ENCODE results near the gene ANKRD53. TPM values are rescaled to one million over a fixed set of nuclear protein-coding genes. Genes with fewer than 3 reads are reported as not detected.

Gene ANKRD53
- total RNA-seq, 2 experiments from 2014 or later = 0.14 TPM; not detected in 1

DNA sequence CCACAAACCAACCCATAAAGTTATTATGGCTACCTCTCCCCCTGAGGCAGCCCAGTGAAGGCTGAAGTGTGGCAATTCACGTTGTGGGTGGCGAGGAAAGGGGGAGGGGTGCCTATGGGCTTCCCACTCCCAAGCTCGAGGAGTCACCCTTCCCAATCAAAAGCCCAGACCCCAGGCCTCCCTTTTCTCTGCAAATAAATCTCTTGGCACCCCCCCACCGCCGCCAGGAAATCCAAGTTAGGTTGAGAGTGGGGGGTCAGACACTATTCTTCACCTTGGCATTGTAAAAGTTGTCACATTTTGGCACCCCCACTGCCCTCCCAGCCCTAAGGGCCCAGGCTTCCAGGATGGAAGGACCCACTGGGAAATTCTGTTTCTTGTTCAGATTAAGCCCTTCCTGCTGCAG is 6.9 kb downstream of the ANKRD53 start:
- DNase-seq = no peak
- H3K27ac Mint-ChIP-seq = no peak overlapping the region
- H3K27me3 Mint-ChIP-seq = no peaks in the 10 kb centered on the region
- CTCF ChIA-PET = interaction anchor here (0.5 to 4.2 kb wide), 8 partner anchors 8 to 157 kb away, joined by 3 to 35 read pairs (median 5); no protein-coding TSS in a partner anchor
- POLR2A ChIA-PET = no interaction called here
- peaks cover 12% of the 10 kb centered on the region for H3K4me1 Mint-ChIP-seq
- intact Hi-C loops (cut with DNase I, micrococcal nuclease) = loop anchor here (1.0 to 2.0 kb wide), 3 partner anchors 9 to 20 kb away; partner anchors contain the start of gene TEX261 (in 2 of the 2)
- no peak for ATAC-seq
- peaks cover 24% of the 10 kb centered on the region for H3K36me3 Mint-ChIP-seq (ENCODE audit: low read depth)
- H3K9me3 Mint-ChIP-seq (ENCODE audit: low read depth) = no peaks in the 10 kb centered on the region
- no peak overlapping the region for H3K4me3 Mint-ChIP-seq

DNA sequence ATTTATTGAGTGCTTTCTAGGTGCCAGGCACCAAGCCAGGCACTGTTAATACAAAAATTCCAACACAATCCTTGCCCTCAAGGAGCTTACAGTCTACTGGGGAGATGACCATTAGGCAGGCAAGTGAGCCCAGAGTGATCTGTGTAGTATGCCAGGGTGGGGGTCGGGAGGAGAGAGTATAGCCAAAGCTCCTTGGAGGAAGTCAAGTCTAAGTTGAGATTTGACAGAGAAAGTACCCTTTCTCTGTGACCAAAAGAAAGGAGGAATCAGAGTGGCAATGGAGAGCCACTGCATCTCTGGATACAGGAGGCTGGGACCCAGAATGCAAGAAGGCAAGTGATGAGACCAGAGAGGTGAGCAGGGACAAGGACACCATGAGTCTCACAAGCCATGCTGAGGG is 7.5 kb downstream of the ANKRD53 start:
- H3K36me3 Mint-ChIP-seq (ENCODE audit: low read depth) = peaks cover 26% of the 10 kb centered on the region
- POLR2A ChIA-PET = no interaction called here

DNA sequence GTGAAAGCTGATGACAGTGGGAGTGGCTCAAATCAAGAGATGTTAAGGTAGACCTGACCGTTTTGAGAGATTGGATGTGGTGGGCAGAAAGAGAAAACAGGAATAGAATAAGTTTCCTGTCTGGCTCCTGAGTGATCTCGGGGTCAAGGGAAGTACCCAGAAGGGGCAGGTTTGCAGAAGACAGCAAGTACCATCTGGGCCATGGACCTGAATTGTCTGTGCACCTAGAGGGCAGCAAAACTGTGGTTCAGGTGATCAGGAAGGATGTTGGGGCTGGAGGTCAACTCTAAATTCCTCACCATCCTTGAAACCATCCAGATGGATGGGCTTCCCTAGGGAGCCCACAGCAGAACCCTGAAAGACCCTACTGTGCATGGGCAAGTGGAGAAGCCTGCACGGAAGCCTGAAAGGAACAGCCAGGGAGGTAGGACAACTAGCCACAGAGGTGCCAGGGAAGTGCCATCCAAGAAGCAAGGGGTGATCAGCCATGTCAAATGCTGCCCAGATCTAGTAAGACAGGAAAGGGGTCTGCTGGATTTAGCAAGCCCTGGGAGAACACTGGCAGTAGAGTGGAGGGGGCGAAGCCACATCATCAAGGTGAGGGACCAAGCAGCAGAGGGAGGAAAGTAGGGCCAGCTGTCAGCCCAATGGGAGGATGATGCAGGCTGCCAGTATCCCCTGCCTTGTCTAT is 8.2 kb downstream of the ANKRD53 start:
- DNase-seq (peak; percentile 3), ATAC-seq (no peak)
- intact Hi-C loops (cut with DNase I, micrococcal nuclease) = no loop called here
- Mint-ChIP-seq H3K4me1 (peaks cover 17% of the 10 kb centered on the region), H3K27me3 (no peaks in the 10 kb centered on the region), H3K27ac (no peak overlapping the region), H3K36me3 (ENCODE audit: low read depth) (peaks cover 29% of the 10 kb centered on the region), H3K4me3 (no peak overlapping the region), H3K9me3 (ENCODE audit: low read depth) (no peaks in the 10 kb centered on the region)
- CTCF ChIA-PET = interaction anchor here (1.1 to 4.2 kb wide), 3 partner anchors 9 to 21 kb away, joined by 5 to 35 read pairs (median 5); no protein-coding TSS in a partner anchor
- POLR2A ChIA-PET = no interaction called here

More for the DNA sequence above, 7.5 kb downstream of the ANKRD53 start:
- ATAC-seq = no peak
- CTCF ChIA-PET = interaction anchor here (1.1 to 4.2 kb wide), 5 partner anchors 8 to 157 kb away, joined by 5 to 35 read pairs (median 23); no protein-coding TSS in a partner anchor
- no peak for DNase-seq
- peak overlapping the region; percentile 7 for H3K27ac Mint-ChIP-seq
- no peaks in the 10 kb centered on the region for H3K9me3 Mint-ChIP-seq (ENCODE audit: low read depth)
- H3K4me3 Mint-ChIP-seq = no peak overlapping the region
- intact Hi-C loops (cut with DNase I, micrococcal nuclease) = loop anchor here (1.0 to 2.0 kb wide), 3 partner anchors 8 to 21 kb away; partner anchors contain the start of gene TEX261 (in 2 of the 2)
- no peaks in the 10 kb centered on the region for H3K27me3 Mint-ChIP-seq
- H3K4me1 Mint-ChIP-seq = peaks cover 14% of the 10 kb centered on the region

DNA sequence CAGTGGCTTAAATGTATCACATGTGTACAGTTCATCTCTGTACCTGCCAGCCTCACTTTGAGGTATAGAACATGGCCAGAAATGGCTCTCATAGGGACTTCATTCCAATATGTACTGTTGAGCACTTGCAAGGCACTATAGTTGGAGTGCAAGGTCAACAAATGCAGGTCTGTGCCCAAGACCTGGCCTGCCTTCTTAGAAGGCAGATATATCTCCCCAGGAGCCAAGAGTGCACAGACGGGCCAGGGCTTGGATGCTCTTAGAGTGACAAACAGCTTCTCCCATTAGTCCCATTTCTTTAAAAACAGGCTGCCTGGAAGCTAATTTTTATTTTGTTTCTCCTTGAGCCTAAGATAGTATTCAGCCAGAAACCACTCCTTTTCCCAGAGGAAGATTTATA is 9.0 kb downstream of the ANKRD53 start:
- DNase-seq (no peak), ATAC-seq (no peak)
- no peaks in the 10 kb centered on the region for H3K27me3 Mint-ChIP-seq
- no peaks in the 10 kb centered on the region for H3K9me3 Mint-ChIP-seq (ENCODE audit: low read depth)
- ChIA-PET POLR2A (no interaction called here), CTCF (interaction anchor here (1.1 to 2.2 kb wide), 3 partner anchors 9 to 14 kb away, joined by 3 to 5 read pairs (median 5); no protein-coding TSS in a partner anchor)
- H3K36me3 Mint-ChIP-seq (ENCODE audit: low read depth) = peaks cover 30% of the 10 kb centered on the region
- no peak overlapping the region for H3K4me3 Mint-ChIP-seq
- H3K27ac Mint-ChIP-seq = no peak overlapping the region
- intact Hi-C loops (cut with DNase I, micrococcal nuclease) = no loop called here
- peaks cover 19% of the 10 kb centered on the region for H3K4me1 Mint-ChIP-seq

DNA sequence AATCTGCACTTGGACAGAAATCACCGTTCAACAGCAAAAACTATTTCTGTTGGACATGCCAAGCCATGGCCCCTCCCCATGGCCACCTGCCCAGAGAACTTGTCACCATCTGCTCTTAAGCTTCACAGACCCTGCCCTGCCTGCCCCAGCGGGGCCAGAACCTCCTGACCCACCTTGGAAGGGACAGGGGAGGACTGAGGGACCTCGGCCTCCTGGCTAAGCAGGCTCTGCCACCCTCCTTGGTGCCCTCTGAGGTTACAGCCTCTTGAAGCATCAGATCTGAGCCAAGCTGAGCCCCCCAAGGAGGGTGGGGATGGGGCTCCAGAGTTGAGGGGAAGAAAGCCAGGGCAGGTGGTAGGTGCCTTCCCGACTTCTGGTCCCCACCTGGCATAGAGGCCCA is 9.7 kb downstream of the ANKRD53 start:
- H3K27me3 Mint-ChIP-seq = no peaks in the 10 kb centered on the region
- ChIA-PET POLR2A (no interaction called here), CTCF (interaction anchor here (0.6 to 2.2 kb wide), 3 partner anchors 10 to 21 kb away, joined by 3 to 5 read pairs (median 3); no protein-coding TSS in a partner anchor)
- intact Hi-C loops (cut with DNase I, micrococcal nuclease) = no loop called here
- peaks cover 24% of the 10 kb centered on the region for H3K4me1 Mint-ChIP-seq
- no peak overlapping the region for H3K27ac Mint-ChIP-seq
- no peak overlapping the region for H3K4me3 Mint-ChIP-seq
- peaks cover 33% of the 10 kb centered on the region for H3K36me3 Mint-ChIP-seq (ENCODE audit: low read depth)
- DNase-seq (no peak), ATAC-seq (no peak)
- no peaks in the 10 kb centered on the region for H3K9me3 Mint-ChIP-seq (ENCODE audit: low read depth)

DNA sequence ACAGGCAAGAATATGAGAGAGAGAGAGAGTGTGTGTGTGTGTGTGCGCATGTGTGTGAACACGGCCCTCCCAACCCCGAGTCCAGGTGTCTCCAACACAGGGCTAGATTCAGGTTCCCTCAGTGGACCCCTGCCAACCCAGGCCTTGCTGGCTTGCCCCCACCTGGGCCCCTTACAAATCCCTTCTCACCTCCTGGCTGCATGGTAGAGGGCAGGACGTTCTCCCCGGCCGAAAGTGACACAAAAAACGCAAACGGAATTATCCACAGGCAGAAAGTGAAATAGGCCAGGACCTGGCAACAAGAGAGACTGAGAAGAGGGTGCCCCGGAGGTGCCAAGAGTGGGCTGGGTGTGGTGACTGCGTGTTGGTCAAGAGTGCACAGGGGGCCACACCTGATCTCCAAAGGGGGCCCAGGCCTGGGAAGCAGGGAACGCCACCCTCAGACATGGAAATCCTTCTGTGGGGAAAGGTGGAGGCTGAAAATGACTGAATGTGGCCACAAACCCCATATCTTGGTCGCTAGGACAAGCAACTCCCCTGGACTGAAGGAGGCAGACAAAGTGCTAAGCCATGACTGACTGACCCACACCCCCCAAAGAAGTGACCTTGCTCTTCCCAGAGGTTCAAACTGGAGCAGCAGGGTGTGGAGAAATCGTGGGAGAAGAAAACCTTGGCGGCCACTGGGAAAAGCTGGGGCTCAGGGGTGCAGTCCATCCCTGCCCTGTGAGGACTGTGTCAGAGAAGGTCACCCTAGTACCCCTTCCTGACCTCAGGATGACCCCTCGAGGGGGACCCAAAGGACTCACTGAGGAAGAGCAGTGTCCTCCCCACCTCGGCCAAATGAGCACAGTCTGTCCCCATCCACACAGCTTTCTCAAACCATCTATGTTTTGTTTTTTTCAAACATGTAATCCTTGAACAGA is 10.6 kb downstream of the ANKRD53 start:
- H3K27me3 Mint-ChIP-seq = no peaks in the 10 kb centered on the region
- ATAC-seq = no peak
- peaks cover 32% of the 10 kb centered on the region for H3K4me1 Mint-ChIP-seq
- intact Hi-C loops (cut with DNase I, micrococcal nuclease) = no loop called here
- peaks cover 37% of the 10 kb centered on the region for H3K36me3 Mint-ChIP-seq (ENCODE audit: low read depth)
- ChIA-PET CTCF (interaction anchor here (1.1 to 1.2 kb wide), 2 partner anchors 11 to 13 kb away, joined by 3 read pairs; partner anchors contain the start of gene ANKRD53), POLR2A (no interaction called here)
- H3K4me3 Mint-ChIP-seq = no peak overlapping the region
- H3K27ac Mint-ChIP-seq = peak overlapping the region; percentile 10
- no peaks in the 10 kb centered on the region for H3K9me3 Mint-ChIP-seq (ENCODE audit: low read depth)
- no peak for DNase-seq

DNA sequence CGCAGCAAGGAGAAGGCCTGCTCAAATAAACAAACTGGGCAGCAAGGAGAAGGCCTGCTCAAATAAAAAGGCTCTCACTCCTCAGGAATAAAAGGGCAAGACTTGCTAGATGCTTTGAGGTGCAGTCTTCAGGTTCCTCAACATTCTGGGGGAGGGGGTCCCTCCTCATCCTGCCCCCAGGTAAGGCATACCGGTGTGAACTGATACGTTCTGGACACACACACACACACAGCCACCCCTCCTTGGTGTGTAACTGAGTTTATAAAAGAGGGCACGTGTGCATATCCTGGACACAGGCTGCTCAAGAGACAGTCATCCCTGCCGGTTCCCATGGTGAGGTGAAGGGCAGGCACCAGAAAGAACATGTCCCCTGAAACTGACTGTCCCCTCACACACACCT is 11.8 kb downstream of the ANKRD53 start:
- POLR2A ChIA-PET = interaction anchor here (0.7 kb wide), 1 partner anchor 9 kb away, joined by 3 read pairs; no protein-coding TSS in a partner anchor
- Mint-ChIP-seq H3K4me1 (peaks cover 24% of the 10 kb centered on the region), H3K4me3 (no peak overlapping the region), H3K36me3 (ENCODE audit: low read depth) (peaks cover 38% of the 10 kb centered on the region), H3K27me3 (no peaks in the 10 kb centered on the region), H3K9me3 (ENCODE audit: low read depth) (no peaks in the 10 kb centered on the region), H3K27ac (no peak overlapping the region)
- peak; percentile 1 for DNase-seq
- CTCF ChIA-PET = interaction anchor here (1.1 to 1.5 kb wide), 2 partner anchors 12 to 26 kb away, joined by 3 to 4 read pairs; partner anchors contain the start of gene ANKRD53
- intact Hi-C loops (cut with DNase I, micrococcal nuclease) = loop anchor here in 1 of 2 experiments (10.0 kb wide), 1 partner anchor 1835 kb away; the partner anchor contains the start of gene EXOC6B
- ATAC-seq = no peak

DNA sequence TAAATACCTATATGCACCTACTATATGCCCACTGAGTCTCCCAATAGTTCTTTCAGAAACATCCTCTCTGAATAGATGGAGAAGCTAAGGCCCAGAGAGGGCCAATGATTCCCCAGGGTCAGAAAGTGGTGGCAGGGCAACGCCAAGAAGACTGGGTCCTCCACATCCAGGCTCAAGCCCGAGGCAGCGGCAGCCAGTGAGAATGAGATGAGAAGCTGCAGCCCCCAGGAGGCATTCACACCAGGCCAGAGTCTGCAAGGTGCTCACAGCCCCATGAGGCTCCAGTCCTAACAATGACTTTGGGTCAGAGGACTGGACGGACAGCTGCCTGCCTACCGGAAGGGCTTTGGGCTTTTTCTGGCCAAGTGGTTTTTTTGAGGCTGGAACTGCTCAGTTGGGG is 12.7 kb downstream of the ANKRD53 start:
- Mint-ChIP-seq H3K27ac (no peak overlapping the region), H3K27me3 (no peaks in the 10 kb centered on the region), H3K9me3 (ENCODE audit: low read depth) (no peaks in the 10 kb centered on the region), H3K4me3 (no peak overlapping the region), H3K4me1 (peaks cover 27% of the 10 kb centered on the region), H3K36me3 (ENCODE audit: low read depth) (peaks cover 30% of the 10 kb centered on the region)
- CTCF ChIA-PET = interaction anchor here (1.5 to 2.1 kb wide), 2 partner anchors 11 to 27 kb away, joined by 4 to 6 read pairs; no protein-coding TSS in a partner anchor
- intact Hi-C loops (cut with DNase I, micrococcal nuclease) = loop anchor here in 1 of 2 experiments (10.0 kb wide), 1 partner anchor 1834 kb away; the partner anchor contains the start of gene EXOC6B
- POLR2A ChIA-PET = no interaction called here
- ATAC-seq = no peak
- DNase-seq = no peak

DNA sequence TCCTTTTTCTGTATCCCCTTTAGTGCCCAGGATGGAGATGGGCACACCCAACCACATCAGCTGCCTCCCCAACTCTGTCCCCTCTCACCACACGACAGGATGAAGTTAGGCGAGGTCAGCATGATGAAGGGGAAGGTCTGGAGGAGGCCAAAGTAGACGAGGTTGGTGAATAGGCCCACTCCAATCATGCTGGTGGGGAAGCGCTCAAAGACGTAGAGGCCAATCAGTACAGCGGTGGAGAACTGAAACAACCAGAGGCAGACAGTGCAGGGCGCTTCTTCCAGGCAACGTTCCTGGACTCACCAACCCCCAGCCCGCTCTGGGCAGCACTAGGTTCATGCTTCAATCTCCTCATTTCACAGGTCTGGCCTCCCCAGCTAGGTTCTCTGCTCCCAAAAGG is 13.3 kb downstream of the ANKRD53 start:
- H3K4me1 Mint-ChIP-seq = peaks cover 27% of the 10 kb centered on the region
- ATAC-seq = no peak
- no peaks in the 10 kb centered on the region for H3K27me3 Mint-ChIP-seq
- peak overlapping the region; percentile 13 for H3K27ac Mint-ChIP-seq
- H3K36me3 Mint-ChIP-seq (ENCODE audit: low read depth) = peaks cover 25% of the 10 kb centered on the region
- intact Hi-C loops (cut with DNase I, micrococcal nuclease) = loop anchor here in 1 of 2 experiments (10.0 kb wide), 1 partner anchor 1833 kb away; the partner anchor contains the start of gene EXOC6B
- no peak overlapping the region for H3K4me3 Mint-ChIP-seq
- CTCF ChIA-PET = interaction anchor here (0.6 to 2.1 kb wide), 3 partner anchors 11 to 45 kb away, joined by 3 to 6 read pairs (median 4); no protein-coding TSS in a partner anchor
- H3K9me3 Mint-ChIP-seq (ENCODE audit: low read depth) = no peaks in the 10 kb centered on the region
- POLR2A ChIA-PET = no interaction called here
- no peak for DNase-seq

DNA sequence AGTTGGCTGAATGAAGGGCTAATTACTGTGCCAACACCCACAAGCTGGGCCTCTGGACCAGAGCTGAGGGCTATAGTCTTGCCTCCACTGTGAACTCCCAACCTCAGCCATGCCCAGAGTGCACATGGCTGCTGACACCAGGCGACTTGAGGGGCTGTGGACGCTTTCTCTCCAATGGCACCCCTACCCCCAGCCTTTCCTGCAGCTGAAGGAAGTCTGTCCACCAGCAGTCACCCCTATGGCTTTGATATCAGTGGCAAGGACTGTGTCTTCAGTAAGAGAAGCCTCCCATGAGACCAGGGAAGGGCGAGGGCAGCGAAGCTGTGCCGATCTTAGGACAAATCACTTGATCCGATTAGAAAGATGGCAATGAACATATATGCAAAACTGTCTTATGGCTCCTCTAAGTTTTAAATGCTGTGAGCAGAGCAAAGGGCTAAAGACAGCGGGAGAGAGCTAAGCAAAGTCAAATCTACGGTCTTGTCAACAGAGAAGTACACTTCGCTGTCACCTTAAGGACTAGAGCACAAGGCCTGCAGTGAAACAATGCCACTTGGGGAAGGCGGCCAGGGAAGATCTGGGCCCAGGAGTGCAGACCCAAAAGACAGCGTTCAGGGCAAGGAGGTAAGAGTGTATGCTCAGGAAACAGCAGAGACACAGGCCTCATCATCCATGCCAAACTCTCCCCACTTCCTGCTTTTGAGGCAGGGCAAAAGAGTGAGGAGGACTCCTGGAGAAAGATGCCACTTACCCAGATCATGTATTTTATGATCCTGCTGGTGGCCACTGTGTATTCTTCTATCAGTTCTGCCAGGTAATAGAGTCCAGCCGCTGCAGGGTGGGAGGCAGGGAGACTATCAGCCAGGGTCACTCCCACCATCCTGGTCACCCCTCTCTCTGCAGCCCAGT is 14.8 kb downstream of the ANKRD53 start:
- H3K9me3 Mint-ChIP-seq (ENCODE audit: low read depth) = no peaks in the 10 kb centered on the region
- intact Hi-C loops (cut with DNase I, micrococcal nuclease) = loop anchor here in 1 of 2 experiments (10.0 kb wide), 1 partner anchor 1832 kb away; the partner anchor contains the start of gene EXOC6B
- no peak for DNase-seq
- H3K4me3 Mint-ChIP-seq = peak overlapping the region; percentile 98
- no peak for ATAC-seq
- ChIA-PET CTCF (interaction anchor here (0.7 to 2.1 kb wide), 5 partner anchors 9 to 1099 kb away, joined by 3 to 6 read pairs (median 4); no protein-coding TSS in a partner anchor), POLR2A (no interaction called here)
- peaks cover 25% of the 10 kb centered on the region for H3K36me3 Mint-ChIP-seq (ENCODE audit: low read depth)
- H3K27me3 Mint-ChIP-seq = no peaks in the 10 kb centered on the region
- H3K4me1 Mint-ChIP-seq = peaks cover 27% of the 10 kb centered on the region
- H3K27ac Mint-ChIP-seq = peak overlapping the region; percentile 93

Data from activated CD4-positive, alpha-beta T cell treated with anti-CD3 and anti-CD28 coated beads for 36 hours (primary cell).